K562 (cell line): Measurements from ENCODE around the gene MTPN. TPM values are rescaled to one million over a fixed set of nuclear protein-coding genes. Genes with fewer than 3 reads are reported as not detected.

Experiments used
- CCAR2 ChIP-seq: fragments of 200-400 bp; formaldehyde crosslinking; IDR thresholded peaks from 2 replicates; pipeline ENCODE4 v1.6.1; 2017; ENCODE audit warnings: mild to moderate bottlenecking, low read depth, low read length
- CEBPB ChIP-seq: fragments of 450-650 bp; IDR thresholded peaks from 2 replicates; pipeline ENCODE4 v1.6.1; 2016; ENCODE audit warnings: missing genetic modification characterization, missing compliant biosample characterization
- ETV5 ChIP-seq: sonication (generic); formaldehyde crosslinking; IDR thresholded peaks from 2 replicates; pipeline ENCODE4 v1.4.0; 2020; ENCODE audit warnings: low read depth, mild to moderate bottlenecking, missing genetic modification reagents
- FOXO4 ChIP-seq: fragments of 450-650 bp; formaldehyde crosslinking; IDR thresholded peaks from 2 replicates; pipeline ENCODE4 v1.4.0; 2020; ENCODE audit warnings: mild to moderate bottlenecking, moderate library complexity
- HINFP ChIP-seq: fragments of 450-650 bp; conservative IDR thresholded peaks from 2 replicates; pipeline ENCODE4 v1.6.1; 2016; ENCODE audit warnings: missing genetic modification characterization, low read depth, mild to moderate bottlenecking, control low read depth, missing compliant biosample characterization
- IFI16 ChIP-seq: fragments of 250-450 bp; sonication (Bioruptor Pico); IDR thresholded peaks from 2 replicates; pipeline ENCODE4 v2.1.2; 2022; ENCODE audit warnings: mild to moderate bottlenecking, inconsistent platforms
- KDM4B ChIP-seq, 2 experiments: fragments of 450-650 bp in 1 of 2; sonication (generic) in 1 of 2; IDR thresholded peaks; 2 replicates each; pipeline ENCODE4 v1.6.1; 2016 to 2017; ENCODE audit warnings: borderline replicate concordance in 2 of 2, antibody characterized with exemption in 1 of 2, low read depth in 1 of 2, mild to moderate bottlenecking in 1 of 2
- LCOR ChIP-seq: sonication (generic); formaldehyde crosslinking; IDR thresholded peaks from 2 replicates; pipeline ENCODE4 v1.8.0; 2022; ENCODE audit warnings: mild to moderate bottlenecking, missing genetic modification reagents
- MAFK ChIP-seq: IDR thresholded peaks from 2 replicates; pipeline ENCODE4 v1.6.1; 2011; ENCODE audit warnings: low read length, improper control_type of control experiment
- MTA1 ChIP-seq: fragments of 450-650 bp; IDR thresholded peaks from 2 replicates; pipeline ENCODE4 v1.6.1; 2017; ENCODE audit warnings: borderline replicate concordance
- MTF1 ChIP-seq: fragments of 250-450 bp; sonication (Bioruptor Pico); IDR thresholded peaks from 2 replicates; pipeline ENCODE4 v1.9.0; 2021; ENCODE audit warnings: moderate library complexity, mild to moderate bottlenecking, inconsistent platforms, borderline replicate concordance
- POLR2AphosphoS5 ChIP-seq: IDR thresholded peaks from 2 replicates; pipeline ENCODE4 v1.6.1; 2011; ENCODE audit warnings: mild to moderate bottlenecking, low read depth, low read length, moderate library complexity; ENCODE audit not compliant: control insufficient read depth, insufficient read depth
- RBM39 ChIP-seq: fragments of 200-400 bp; formaldehyde crosslinking; optimal IDR thresholded peaks from 2 replicates; pipeline ENCODE3; 2018; ENCODE audit warnings: low read depth, low read length
- RFX5 ChIP-seq: IDR thresholded peaks from 2 replicates; pipeline ENCODE4 v1.6.1; 2011; ENCODE audit warnings: low read depth, mild to moderate bottlenecking, improper control_type of control experiment, low read length
- SMARCA4 ChIP-seq: fragments of 450-650 bp; IDR thresholded peaks from 2 replicates; pipeline ENCODE4 v1.6.1; 2016
- SMARCC2 ChIP-seq: fragments of 450-650 bp; IDR thresholded peaks from 2 replicates; pipeline ENCODE4 v1.6.1; 2017; ENCODE audit warnings: antibody characterized with exemption, moderate library complexity, mild to moderate bottlenecking, low read depth
- SMARCE1 ChIP-seq: fragments of 450-650 bp; IDR thresholded peaks from 2 replicates; pipeline ENCODE4 v1.7.1; 2016; ENCODE audit warnings: mild to moderate bottlenecking
- TAF7 ChIP-seq: fragments of 450-650 bp; IDR thresholded peaks from 2 replicates; pipeline ENCODE4 v1.6.1; 2016; ENCODE audit warnings: missing genetic modification characterization, missing compliant biosample characterization
- TCF15 ChIP-seq: fragments of 250-450 bp; sonication (Bioruptor Pico); IDR thresholded peaks from 2 replicates; pipeline ENCODE4 v1.8.0; 2022; ENCODE audit warnings: moderate library complexity, mild to moderate bottlenecking, inconsistent platforms
- UBTF ChIP-seq, 2 experiments: IDR thresholded peaks; 2 replicates each; pipeline ENCODE4 v1.6.1; 2012; ENCODE audit warnings: improper control_type of control experiment in 2 of 2, low read depth in 2 of 2, low read length in 2 of 2, borderline replicate concordance in 1 of 2
- ZKSCAN3 ChIP-seq: fragments of 250-450 bp; sonication (Bioruptor Pico); IDR thresholded peaks from 2 replicates; pipeline ENCODE4 v1.4.0; 2020
- ZNF121 ChIP-seq: sonication (generic); formaldehyde crosslinking; conservative IDR thresholded peaks from 2 replicates; pipeline ENCODE4 v1.8.0; 2022; ENCODE audit warnings: missing genetic modification reagents
- ZNF696 ChIP-seq: fragments of 250-450 bp; sonication (Bioruptor Pico); conservative IDR thresholded peaks from 2 replicates; pipeline ENCODE4 v1.4.0; 2020; ENCODE audit warnings: mild to moderate bottlenecking, moderate library complexity
- ZNF707 ChIP-seq: fragments of 250-450 bp; sonication (Bioruptor Pico); conservative IDR thresholded peaks from 2 replicates; pipeline ENCODE4 v1.8.0; 2022; ENCODE audit warnings: inconsistent platforms, mild to moderate bottlenecking, moderate library complexity
- polyA plus RNA-seq, 8 experiments: library from polyadenylated mRNA; depleted of rRNA in 4 of 8; stranded (reverse) in 5 of 8; unstranded in 3 of 8; fragments of >200 nt; fragmentation: Nextera tagmentation in 2 of 8; fragmentation: Illumina TruSeq in 1 of 8; extraction: Ambion mirVana in 2 of 8; extraction: Trizol in 1 of 8; gene quantifications; 2 replicates each; pipeline versions ENCODE4 v1.2.1 to v1.2.3, GENCODE V29; 2011 to 2014; ENCODE audit warnings: inconsistent platforms in 1 of 8, missing spikeins in 1 of 8
- total RNA-seq, 7 experiments: library from RNA; depleted of rRNA in 6 of 7; stranded (reverse); fragments of >200 nt in 6 of 7; fragmentation: Illumina TruSeq in 2 of 7; extraction: Trizol in 2 of 7; gene quantifications; 2 replicates each; pipeline versions ENCODE4 v1.2.1 to v1.2.3, GENCODE V29; 2011 to 2021; ENCODE audit warnings: low replicate concordance in 1 of 7

The MTPN gene
- total and polyA plus RNA-seq, 9 of the 15 experiments (the other 6 are each of a cell fraction or from before 2014, with no cell fraction given): 68.5 to 261 (median 156) TPM

- 0 out of 4 replicates have a peak, but pooled peaks have one; percentile 28 to 68 for TF ChIP-seq UBTF (IDR thresholded peaks at IDR 0.05; ENCODE audit: borderline replicate concordance in 1 of 2, low read depth in 2 of 2, low read length in 2 of 2)
- TF ChIP-seq TAF7 (tag): peak; percentile 72; the same call in 1 of the 2 replicates
- TF ChIP-seq FOXO4 (CRISPR knock-in tag): peak; percentile 63; the same call in 1 of the 2 replicates
- TF ChIP-seq MTF1: no peak
- TF ChIP-seq MAFK: no peak
- peak; percentile 87 for TF ChIP-seq HINFP (tag)
- no peak; the same call in 1 of the 2 replicates for TF ChIP-seq SMARCC2
- no peak for TF ChIP-seq TCF15
- TF ChIP-seq MTA1: 0 out of 2 replicates have a peak, but pooled peaks have one; percentile 13
- TF ChIP-seq RFX5: no peak; the same call in 1 of the 2 replicates
- TF ChIP-seq ZNF696 (CRISPR knock-in tag): no peak
- peak; percentile 67 for TF ChIP-seq POLR2AphosphoS5
- TF ChIP-seq KDM4B (IDR thresholded peaks at IDR 0.05; ENCODE audit: borderline replicate concordance in 2 of 2, low read depth in 1 of 2): peak in 1 of 2 experiments; percentile 96; a peak in 1 of 4 replicates
- no peak for TF ChIP-seq ZNF121
- TF ChIP-seq LCOR (CRISPR knock-in tag): peak; percentile 75
- TF ChIP-seq ETV5 (CRISPR knock-in tag): peak; percentile 65
- peak; percentile 72; the same call in 1 of the 2 replicates for TF ChIP-seq SMARCE1
- peak; percentile 60 for TF ChIP-seq RBM39
- no peak for TF ChIP-seq CCAR2
- no peak for TF ChIP-seq SMARCA4
- no peak for TF ChIP-seq IFI16
- TF ChIP-seq ZKSCAN3: no peak
- TF ChIP-seq CEBPB (tag): no peak
- no peak for TF ChIP-seq ZNF707 (CRISPR knock-in tag)
Measured at GRCh38 chr7:135977007-135977741, at the start of gene MTPN (continued).
